ENCODE measurements around the gene FOLR1.

GRCh38 chr11:72237112-72237931 is 45.4 kb downstream of the FOLR1 start:
- TF ChIP-seq CTCF (IDR thresholded peaks at IDR 0.05; ENCODE audit: borderline replicate concordance, extremely low read depth, low read length, poor library complexity, severe bottlenecking) (no peak), EZH2 (IDR thresholded peaks at IDR 0.05; ENCODE audit: borderline replicate concordance, low read depth, low read length, severe bottlenecking) (no peak)

All from DND-41 (cell line).